ENCODE results near the gene GPR150.
"Not testable (repeated sequence)": the region's sequence is repeated elsewhere in the genome, so short reads cannot be mapped to it uniquely, and the experiment has no call there.

The GPR150 gene

DNA sequence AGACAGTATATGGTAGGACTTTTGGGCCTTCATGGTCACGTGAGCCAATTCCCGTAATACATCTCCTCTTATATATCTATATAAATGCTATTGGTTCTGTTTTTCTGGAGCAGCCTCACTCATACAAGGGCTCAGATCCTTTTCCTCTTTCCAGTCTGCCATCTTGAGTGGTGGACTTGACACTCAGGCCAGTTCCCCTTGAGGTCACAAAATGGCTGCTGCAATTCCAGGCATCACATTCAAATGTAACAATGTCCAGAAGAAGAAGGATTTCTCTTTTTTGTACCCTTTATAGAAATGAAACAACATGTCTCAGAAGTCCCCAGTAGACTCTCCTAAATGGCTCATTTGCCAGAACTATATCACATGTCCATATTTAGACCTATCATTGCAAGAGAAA is 4.5 kb downstream of the GPR150 start:
- no peak for DNase-seq (ENCODE audit: low spot score)

- DNase-seq (ENCODE audit: low spot score), result no peak
These were observed 6.8 kb downstream of the GPR150 start for GRCh38 chr5:95626701-95627100.

DNA sequence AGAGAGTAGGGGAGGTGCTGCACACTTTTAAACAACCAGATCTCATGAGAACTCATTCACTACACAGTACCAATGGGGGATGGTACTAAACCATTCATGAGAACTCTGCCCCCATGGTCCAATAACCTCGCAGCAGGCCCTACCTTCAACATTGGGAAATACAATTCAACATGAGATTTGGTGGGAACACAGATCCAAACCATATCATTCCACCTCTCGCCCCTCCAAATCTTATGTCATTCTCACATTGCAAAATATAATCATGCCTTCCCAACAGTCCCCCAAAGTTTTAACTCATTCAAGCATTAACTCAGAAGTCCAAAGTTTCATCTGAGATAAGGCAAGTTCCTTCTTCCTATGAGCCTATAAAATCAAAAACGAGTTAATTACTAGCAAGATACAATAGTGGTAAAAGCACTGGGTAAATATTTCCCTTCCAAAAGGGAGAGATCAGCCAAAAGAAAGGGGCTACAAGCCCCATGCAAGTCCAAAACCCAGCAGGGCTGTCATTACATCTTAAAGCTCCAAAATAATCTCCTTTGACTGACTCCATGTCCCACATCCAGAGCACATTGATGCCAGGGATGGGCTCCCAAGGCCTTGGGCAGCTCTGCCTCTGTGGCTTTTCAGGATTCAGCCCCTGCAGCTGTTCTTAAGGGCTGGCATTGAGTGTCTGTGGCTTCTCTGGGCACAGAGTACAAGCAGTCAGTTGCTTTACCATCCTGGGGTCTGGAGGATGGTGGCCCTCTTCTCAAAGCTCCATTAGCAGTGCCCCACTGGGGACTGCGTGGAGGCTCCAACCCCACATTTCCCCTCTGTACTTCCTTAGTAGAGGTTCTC is 8.3 kb downstream of the GPR150 start:
- no peak for DNase-seq (ENCODE audit: low spot score)

DNA sequence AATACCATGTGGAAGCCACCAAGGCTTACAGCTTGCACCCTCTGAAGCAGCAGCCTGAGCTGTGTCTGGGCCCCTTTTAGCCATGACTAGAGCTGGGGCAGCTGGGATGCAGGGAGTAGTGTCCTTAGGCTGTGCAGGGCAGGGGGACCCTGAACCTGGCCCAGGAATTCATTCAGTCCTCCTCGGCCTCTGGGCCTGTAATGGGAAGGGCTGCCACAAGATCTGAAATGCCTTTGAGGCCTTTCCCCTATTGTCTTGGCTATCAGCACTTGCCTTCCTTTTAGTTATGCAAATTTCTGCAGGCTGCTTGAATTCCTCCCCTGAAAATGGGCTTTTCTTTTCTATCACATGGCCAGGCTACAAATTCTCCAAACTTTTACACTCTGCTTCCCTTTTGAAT is 9.0 kb downstream of the GPR150 start:
- DNase-seq (ENCODE audit: low spot score), result no peak

DNA sequence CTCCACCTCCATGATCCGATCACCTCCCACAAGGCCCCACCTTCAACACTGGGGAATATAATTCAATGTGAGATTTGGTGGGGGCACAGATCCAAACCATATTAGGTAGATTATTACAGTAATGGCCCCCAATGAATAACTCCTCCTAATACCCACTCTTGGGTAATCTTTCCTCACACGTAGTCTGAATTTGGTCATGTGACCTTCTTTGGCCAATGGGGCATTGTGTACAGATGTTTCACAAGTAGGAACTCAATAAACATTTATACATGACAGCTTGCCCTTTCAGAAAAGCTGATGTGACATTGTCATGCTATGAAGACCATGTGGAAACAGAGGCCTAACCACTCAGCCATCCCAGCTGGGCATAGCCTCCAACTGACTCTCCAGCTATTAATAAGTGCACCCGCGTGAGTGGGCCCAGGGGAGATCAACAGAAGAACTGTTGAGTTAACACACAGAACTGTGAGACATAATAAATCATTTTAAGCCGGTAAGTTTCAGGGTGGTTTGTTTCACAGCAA is 10.6 kb downstream of the GPR150 start:
- DNase-seq (ENCODE audit: low spot score), result no peak

DNA sequence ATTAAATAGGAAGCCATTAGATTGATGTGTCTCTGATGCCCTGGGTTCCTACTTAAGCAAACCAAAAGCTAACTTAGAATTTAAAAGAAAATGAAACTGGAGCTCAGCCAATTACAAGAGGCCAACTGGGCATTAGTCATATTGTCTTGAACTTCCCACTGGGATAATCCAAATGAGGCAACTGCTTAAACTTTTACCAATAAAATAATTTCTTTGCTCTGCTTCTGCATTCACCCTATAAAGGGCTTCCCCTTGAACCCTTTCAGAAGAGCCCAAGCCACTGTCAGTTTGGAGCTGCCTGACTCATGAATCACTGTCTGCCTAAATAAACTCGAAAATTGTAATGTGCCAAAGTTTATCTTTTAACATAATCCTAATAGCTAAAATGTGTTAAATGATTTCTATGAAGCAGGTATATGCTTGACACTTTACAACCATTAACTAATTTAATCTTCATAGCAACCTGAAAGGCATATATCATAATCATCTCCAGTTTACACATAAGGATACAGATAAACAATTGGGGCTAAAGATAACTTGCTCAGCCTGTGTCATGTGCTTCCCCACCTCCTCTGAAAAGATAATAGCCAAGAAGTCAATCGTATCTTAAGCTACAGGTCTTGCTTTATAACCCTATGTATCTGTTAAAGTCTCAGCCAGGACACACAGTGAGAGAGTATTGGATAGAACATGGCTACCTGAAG is 11.5 kb downstream of the GPR150 start:
- no peak for DNase-seq (ENCODE audit: low spot score)

DNA sequence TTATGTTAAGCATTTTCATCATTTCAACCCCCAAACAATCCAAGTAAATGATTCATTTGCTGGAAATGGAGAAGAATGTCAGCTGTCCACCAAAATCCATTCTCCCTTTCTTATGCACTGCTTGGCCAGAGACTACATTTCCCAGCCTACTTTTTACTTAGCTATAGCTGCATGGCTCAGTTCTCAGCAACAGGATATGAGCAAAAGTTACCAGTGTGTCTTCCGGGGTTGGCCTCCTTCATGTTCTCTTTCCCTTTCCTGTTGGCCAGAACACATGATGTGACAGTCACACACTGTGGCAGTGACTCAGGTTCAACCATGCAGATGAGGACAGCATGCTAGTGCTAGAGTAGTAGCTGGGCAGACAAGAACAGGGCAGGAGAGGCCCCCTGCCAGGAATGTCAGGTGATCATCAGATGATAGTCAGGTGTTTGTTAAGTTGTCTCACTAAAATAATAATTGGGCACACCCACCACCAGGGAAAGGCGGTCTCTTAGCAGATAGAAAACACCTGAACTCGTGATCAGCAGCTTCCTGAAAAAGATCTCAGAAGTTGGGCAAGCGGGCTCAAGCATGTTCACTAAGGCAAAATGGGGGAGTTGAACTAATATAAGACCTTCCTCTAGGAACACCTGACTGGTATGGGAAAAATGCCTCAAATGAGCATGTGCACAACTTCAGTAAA is 12.2 kb downstream of the GPR150 start:
- peak; percentile 85 for DNase-seq (ENCODE audit: low spot score)

DNA sequence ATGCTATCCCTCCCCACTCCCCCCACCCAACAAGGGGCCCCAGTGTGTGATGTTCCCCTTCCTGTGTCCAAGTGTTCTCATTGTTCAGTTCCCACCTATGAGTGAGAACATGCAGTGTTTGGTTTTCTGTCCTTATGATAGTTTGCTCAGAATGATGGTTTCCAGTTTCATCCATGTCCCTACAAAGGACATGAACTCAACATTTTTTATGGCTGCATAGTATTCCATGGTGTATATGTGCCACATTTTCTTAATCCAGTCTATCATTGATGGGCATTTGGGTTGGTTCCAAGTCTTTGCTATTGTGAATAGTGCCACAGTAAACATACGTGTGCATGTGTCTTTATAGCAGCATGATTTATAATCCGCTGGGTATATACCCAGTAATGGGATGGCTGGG is 13.1 kb downstream of the GPR150 start:
- not testable (repeated sequence) for DNase-seq (ENCODE audit: low spot score)

GRCh38 chr5:95633671-95634070 is 13.8 kb downstream of the GPR150 start:
- no peak for DNase-seq (ENCODE audit: low spot score)

DNA sequence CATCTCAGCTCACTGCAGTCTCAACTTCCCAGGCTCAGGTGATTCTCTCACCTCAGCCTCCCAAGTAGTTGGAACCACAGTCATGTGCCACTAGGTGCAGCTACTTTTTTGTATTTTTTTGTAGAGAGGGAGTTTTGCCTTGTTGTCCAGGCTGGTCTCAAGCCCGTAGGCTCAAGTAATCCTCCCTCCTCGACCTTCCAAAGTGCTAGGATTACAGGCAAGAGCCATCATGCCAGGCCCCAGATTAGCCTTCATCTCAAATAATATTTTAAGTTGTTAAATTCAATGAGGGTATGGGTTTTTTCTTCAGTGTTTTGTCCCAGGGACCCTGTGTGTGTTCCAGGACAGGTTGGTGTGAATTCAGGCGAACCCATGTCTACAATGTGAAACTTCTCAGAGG is 14.2 kb downstream of the GPR150 start:
- no peak for DNase-seq (ENCODE audit: low spot score)

- no peak for DNase-seq (ENCODE audit: low spot score)
These were observed 18.7 kb downstream of the GPR150 start for GRCh38 chr5:95638632-95639031.

DNA sequence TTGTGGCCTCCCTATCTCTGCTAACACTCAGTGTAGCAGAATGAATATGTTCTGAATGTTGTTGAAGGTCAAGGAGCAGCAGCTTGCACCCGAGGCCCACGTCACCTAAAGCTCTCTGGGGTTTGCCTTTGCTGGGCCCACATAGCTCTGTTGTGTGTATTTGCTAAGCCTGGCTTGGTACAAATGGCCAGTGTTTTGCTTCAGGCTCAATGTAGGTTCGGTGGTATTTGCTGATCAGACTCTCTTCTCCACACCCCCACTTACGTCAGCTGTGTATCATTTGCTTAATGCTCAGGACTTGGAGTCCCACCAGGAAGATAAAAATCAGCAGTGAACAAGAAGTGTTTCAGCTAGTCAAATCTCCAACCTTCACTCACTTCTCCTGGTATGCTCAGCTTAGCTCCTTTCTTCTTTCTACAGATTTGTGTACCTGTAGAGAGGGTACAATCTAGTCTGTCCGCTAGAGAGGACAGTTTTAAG is 21.9 kb downstream of the GPR150 start:
- no peak for DNase-seq (ENCODE audit: low spot score)

GRCh38 chr5:95643152-95643551 is 23.3 kb downstream of the GPR150 start:
- no peak for DNase-seq (ENCODE audit: low spot score)

GRCh38 chr5:95644351-95645042 is 24.6 kb downstream of the GPR150 start:
- DNase-seq (ENCODE audit: low spot score), result peak; percentile 73

- not testable (repeated sequence) for DNase-seq (ENCODE audit: low spot score)
These were observed 26.3 kb downstream of the GPR150 start for GRCh38 chr5:95646226-95646568.

DNA sequence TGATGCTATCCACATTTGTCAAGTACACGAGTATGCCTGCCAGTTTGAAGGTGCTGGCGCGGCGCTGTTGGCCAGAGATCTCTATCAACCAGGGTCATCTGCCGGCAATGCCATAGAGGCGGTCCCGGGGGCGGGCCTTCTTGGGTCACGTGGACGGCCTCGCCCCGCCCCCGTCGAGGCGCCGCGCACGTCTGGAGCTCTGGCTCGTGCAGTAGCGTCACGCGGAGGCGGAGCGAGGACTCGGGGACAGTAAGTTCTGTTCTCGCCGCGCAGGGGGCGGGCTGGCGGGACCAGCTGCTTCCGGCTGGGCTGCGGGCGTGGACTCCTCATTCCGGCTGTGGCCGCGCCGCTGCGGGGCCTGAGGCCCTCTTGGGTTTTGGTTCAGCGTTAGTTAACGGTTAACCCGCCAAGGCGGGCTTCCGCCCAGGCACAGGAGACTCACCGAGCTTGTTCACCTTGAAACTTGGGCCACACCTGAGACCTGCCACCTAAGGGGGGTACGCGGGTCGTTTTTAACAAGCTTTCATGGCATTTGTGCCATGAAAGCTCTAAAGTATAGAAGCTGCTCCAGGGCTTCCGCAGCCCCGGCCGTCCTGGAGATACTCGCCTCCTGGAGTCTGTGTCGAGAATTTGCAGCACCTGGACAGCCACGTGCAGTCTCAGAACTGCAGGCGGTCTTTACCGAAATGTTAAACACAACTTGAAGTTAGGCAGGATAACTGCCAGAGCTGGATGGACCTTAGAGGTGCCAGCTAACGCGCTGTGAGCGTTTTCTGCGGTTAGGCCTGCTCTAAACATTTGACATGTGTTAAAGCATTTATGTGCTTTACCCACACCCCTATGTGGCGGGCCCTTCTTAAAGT is 26.9 kb downstream of the GPR150 start, which contains the start of gene RFESD:
RFESD (plus strand) TSS at position 209 of the 863 bp plus-strand sequence. CDS start 5,495 bp downstream, outside the sequence.
- peak; percentile 91 for DNase-seq (ENCODE audit: low spot score)

GRCh38 chr5:95647886-95648860 is 28.3 kb downstream of the GPR150 start:
- DNase-seq (ENCODE audit: low spot score), result peak; percentile 29

DNA sequence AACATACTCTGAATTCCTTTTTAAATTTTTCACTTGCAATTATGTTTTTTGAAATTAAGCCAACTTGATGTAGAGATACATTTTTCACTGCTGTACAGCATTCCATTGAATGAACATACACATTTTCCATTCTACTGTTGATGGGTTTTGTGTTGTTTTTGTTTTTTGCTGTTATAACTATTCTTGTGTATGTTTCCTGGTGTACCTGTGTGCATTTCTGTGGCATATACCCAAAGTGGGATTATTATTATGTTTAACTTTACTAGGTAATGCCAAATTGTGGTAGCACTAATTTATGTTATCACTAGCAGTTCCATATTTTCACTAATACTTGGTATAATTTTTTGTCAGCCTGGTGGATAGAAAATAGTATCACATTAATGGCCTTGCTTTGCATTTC is 29.4 kb downstream of the GPR150 start:
- DNase-seq (ENCODE audit: low spot score), result no peak

DNA sequence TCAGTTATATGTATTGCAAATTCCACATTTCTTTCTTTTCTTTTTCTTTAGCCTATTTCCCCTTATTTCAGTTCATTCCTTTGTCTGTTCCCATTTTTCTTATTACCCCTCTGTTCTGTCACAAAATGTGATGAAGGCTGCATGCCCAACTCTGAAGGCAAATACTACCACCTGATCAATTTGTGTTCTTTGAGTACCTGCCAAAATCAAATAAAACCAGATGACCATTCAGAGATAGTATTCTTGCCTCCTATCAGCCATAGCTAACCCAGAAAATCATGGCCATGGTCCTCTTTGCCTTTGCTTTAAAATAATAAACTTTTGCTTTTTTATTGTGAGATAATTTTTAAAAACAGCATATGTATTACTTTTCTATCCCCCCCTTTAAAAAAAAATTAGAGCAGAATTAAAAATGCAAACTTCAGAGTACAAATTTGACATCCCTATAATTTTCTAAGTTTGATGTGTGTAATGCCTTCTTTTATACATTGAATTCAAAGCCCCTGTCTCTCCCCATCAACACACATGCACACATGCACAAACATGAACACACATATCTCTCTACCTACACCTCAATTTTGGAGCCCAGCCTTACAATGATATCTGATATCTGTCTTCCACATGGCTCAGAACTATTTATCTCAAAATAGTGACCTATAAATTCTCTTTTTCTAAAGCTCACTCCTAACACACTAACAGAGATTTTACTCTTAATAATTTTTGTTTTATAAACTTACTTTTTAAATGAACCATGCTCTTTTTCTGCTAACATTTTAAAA is 30.1 kb downstream of the GPR150 start:
- no peak for DNase-seq (ENCODE audit: low spot score)
